HL-60 (cell line): ENCODE data around the gene RAD9A.

Experiments used
- DNase-seq, 2 experiments: peaks; one replicate each; pipeline ENCODE4 v3.0.0-alpha.2; 2010 to 2020; ENCODE audit warnings: low read depth in 1 of 2, low spot score in 1 of 2
- H3K27ac ChIP-seq: fragments of 250-450 bp; sonication (Bioruptor Pico); replicated peaks from 2 replicates; pipeline ENCODE4 v1.5.1; 2020; ENCODE audit warnings: mild to moderate bottlenecking, moderate library complexity
- H3K27me3 ChIP-seq: fragments of 250-450 bp; sonication (Bioruptor Pico); 2 replicates; pipeline ENCODE4 v1.5.1; 2021; ENCODE audit warnings: mild to moderate bottlenecking, moderate library complexity; ENCODE audit not compliant: insufficient read depth, poor library complexity, severe bottlenecking
- H3K4me3 ChIP-seq: replicated peaks from 2 replicates; pipeline ENCODE4 v1.5.1; 2011; ENCODE audit warnings: mild to moderate bottlenecking, control low read depth, low read length; ENCODE audit not compliant: insufficient read depth
- GABPA ChIP-seq: IDR thresholded peaks from 2 replicates; pipeline ENCODE4 v1.6.1; 2012; ENCODE audit warnings: low read depth
- POLR2AphosphoS5 ChIP-seq: IDR thresholded peaks from 2 replicates; pipeline ENCODE4 v1.6.1; 2012; ENCODE audit warnings: low read depth
- REST ChIP-seq: IDR thresholded peaks from 2 replicates; pipeline ENCODE4 v1.6.1; 2012; ENCODE audit warnings: low read depth; ENCODE audit not compliant: insufficient replicate concordance
- SPI1 ChIP-seq: IDR thresholded peaks from 2 replicates; pipeline ENCODE4 v1.6.1; 2012; ENCODE audit warnings: low read depth, mild to moderate bottlenecking, borderline replicate concordance
- TF ChIP-seq, protein P1 (sequence below): IDR thresholded peaks from one replicate; pipeline ENCODE4 v1.5.1; 2011; ENCODE audit warnings: low read length, control low read depth, inconsistent platforms; ENCODE audit not compliant: insufficient read depth

The RAD9A gene

GRCh38 chr11:67428052-67429001, 36.5 kb downstream of the RAD9A start, which contains the start of gene RPS6KB2:
TSS of gene RPS6KB2 (plus strand) at chr11:67428494. CDS start at chr11:67428546, 52 bp downstream.
- Histone ChIP-seq H3K4me3 (peak within 1 kb of the TSS; percentile 84), H3K27ac (peak within 1 kb of the TSS; percentile 74), H3K27me3 (no peaks in the 10 kb centered on the region)
- peak; percentile 8; the same call in 1 of the 2 replicates for TF ChIP-seq GABPA
- peak; percentile 32; the same call in 1 of the 2 replicates for TF ChIP-seq SPI1
- peak; percentile 57; the same call in 1 of the 2 replicates for TF ChIP-seq POLR2AphosphoS5
- TF ChIP-seq, protein P1, sequence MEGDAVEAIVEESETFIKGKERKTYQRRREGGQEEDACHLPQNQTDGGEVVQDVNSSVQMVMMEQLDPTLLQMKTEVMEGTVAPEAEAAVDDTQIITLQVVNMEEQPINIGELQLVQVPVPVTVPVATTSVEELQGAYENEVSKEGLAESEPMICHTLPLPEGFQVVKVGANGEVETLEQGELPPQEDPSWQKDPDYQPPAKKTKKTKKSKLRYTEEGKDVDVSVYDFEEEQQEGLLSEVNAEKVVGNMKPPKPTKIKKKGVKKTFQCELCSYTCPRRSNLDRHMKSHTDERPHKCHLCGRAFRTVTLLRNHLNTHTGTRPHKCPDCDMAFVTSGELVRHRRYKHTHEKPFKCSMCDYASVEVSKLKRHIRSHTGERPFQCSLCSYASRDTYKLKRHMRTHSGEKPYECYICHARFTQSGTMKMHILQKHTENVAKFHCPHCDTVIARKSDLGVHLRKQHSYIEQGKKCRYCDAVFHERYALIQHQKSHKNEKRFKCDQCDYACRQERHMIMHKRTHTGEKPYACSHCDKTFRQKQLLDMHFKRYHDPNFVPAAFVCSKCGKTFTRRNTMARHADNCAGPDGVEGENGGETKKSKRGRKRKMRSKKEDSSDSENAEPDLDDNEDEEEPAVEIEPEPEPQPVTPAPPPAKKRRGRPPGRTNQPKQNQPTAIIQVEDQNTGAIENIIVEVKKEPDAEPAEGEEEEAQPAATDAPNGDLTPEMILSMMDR: no peak
- DNase-seq: peak; percentile 95 to 98

DNA sequence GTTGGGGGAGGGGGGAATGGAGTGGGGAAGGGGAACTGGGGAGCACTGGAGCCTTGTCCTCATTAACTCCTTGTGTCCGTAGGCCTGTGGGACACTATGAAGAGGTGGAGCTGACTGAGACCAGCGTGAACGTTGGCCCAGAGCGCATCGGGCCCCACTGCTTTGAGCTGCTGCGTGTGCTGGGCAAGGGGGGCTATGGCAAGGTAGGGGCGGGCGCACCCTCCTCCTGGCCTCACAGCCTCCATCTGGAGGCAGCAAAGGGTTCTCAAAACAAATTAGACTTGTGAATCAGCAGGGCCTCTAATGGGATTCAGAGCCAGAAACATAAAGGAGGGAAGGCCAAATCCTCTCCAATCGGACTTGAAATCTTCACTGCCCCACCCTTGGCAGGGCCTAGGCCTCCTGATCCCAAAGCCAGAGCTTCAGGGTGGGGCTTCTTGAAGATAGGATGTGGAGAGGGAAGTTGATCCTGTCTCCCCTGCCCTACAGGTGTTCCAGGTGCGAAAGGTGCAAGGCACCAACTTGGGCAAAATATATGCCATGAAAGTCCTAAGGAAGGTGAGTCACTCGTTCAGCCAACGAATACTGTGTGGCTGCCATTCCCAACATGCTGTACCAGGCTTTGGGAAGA, 37.4 kb downstream of the RAD9A start:
- DNase-seq: no peak
- Histone ChIP-seq H3K27me3 (no peaks in the 10 kb centered on the region), H3K4me3 (peak overlapping the region; percentile 84), H3K27ac (peak overlapping the region; percentile 74)
- TF ChIP-seq SPI1: no peak
- no peak for TF ChIP-seq GABPA
- no peak for TF ChIP-seq REST
- TF ChIP-seq, protein P1: no peak

DNA sequence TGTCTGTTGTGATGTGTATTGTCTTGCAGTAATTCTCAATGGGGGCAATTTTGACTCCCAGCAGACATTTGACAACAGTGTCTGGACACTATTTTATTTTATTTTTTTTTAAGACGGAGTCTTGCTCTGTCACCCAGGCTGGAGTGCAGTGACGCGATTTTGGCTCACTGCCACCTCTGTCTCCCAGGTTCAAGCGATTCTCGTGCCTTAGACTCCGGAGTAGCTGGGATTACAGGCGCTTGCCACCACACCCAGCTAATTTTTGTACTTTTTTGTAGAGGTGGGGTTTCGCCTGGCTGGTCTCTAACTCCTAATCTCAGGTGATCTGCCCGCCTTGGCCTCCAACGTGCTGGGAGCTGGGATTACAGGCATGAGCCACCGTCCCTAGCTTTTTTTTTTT, 37.9 kb downstream of the RAD9A start:
- H3K27me3 ChIP-seq: no peaks in the 10 kb centered on the region
- no peak for DNase-seq
- no peak overlapping the region for H3K4me3 ChIP-seq
- H3K27ac ChIP-seq: no peak overlapping the region
- TF ChIP-seq, protein P1: no peak
- TF ChIP-seq POLR2AphosphoS5: no peak

GRCh38 chr11:67431346-67432249, 39.8 kb downstream of the RAD9A start:
- Histone ChIP-seq H3K27me3 (no peaks in the 10 kb centered on the region), H3K4me3 (no peak overlapping the region), H3K27ac (no peak overlapping the region)
- DNase-seq: no peak
- TF ChIP-seq GABPA: no peak
- TF ChIP-seq POLR2AphosphoS5: no peak; the same call in none of the 2 replicates
- no peak for TF ChIP-seq SPI1
- TF ChIP-seq, protein P1: no peak
- TF ChIP-seq REST: no peak
